Activated CD8-positive, alpha-beta memory T cell treated with anti-CD3 and anti-CD28 coated beads, Interleukin-2, amount 50 U/mL, for 4 hours (primary cell): ENCODE data around the gene NRXN3.

Experiments used
- DNase-seq: peaks from one replicate; pipeline ENCODE4 v3.0.0-alpha.2; 2020

NRXN3 gene

DNA sequence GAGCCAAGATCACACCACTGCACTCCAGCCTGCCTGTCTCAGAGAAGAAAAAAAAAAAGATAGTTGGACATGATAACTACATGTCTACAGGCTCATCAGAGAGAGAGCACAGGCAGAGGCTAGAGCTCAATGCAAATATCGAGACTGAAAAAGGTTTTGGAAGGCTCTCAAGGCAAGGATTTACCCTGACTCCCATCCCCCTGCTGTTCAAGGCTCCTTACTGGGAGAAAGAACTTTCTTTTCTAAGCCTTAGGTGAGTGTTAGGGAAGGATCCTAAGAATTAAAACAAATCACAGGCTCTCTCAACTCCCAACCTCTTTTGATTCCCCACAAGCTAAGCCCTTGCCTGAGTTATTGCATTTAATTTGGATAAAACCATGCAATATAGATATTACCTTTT, 1516.0 kb downstream of the NRXN3 start:
- no peak for DNase-seq

DNA sequence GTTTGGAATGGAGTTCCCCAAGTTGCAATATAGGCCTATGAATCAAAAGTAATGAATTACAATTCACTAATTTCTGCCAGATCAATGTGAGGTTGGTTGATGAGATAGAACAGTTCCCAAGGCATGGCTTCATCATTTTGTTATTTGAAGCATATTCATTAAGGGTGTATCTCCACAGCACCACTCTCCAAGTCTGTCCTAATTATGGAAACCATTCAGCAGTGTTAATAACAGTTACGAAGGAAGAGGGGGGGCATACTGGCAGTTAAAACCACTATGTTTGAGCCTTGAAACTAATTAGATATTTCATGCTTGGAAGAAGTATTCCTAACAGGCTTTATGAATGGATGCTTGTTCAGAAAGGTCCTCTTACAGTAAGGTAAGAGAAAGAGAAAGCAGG, 1520.8 kb downstream of the NRXN3 start:
- no peak for DNase-seq

DNA sequence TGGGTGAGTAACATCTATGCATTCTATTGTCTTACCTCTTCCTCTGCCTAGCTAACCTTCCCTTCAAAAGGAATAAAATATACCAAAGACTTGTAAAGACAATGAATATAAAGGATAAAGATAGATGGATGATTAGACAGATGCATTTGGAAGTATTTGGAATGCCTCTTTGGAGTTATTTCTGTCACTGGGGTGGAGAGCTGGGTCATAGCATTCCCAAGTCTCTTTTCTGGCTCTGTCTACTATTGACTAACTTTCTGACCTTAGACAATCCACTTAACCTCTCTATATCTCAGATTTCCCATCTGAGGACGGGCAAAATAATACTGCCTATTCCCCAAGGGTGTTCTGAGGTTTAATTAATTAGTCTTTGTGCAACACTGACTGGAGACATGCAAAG, 1523.8 kb downstream of the NRXN3 start:
- DNase-seq = no peak

DNA sequence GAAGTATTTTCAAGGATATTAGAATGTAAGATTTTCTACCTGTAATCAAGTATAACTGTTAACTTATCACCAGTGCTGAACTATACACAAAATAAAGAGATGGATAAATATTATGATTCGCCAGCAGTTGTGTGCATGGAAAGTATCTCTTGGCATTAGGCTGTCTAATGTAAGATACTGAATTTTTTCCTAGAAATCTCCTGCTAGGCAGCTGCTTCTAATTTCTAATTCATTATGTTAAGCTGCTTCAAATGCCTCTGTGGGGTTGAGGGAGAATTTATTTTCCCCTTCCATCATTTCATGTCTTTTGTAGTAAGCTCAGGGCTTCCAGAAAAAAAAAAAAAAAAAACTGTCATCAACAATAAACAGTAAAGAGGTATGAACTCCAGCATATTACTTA, 1525.1 kb downstream of the NRXN3 start:
- DNase-seq = no peak

DNA sequence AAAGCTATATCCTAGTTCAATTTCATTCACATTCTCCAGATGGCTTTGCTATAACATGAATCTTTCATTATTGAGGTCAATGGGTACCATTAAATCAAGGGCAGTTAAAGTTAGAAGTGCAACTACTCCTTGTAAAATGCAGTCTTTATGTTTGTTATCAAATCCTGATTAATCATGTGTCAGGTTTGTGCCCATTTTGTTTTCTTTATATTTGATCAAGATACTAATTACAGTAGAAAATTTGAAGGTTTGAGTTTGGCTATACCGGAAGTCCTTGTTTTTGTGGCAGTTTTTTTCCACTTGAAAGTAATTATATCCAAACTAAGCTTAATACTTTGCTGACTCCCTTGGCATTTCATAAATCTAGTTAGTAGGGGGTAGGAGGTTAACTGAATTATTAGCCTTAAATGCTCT, 1528.1 kb downstream of the NRXN3 start:
- DNase-seq = no peak

DNA sequence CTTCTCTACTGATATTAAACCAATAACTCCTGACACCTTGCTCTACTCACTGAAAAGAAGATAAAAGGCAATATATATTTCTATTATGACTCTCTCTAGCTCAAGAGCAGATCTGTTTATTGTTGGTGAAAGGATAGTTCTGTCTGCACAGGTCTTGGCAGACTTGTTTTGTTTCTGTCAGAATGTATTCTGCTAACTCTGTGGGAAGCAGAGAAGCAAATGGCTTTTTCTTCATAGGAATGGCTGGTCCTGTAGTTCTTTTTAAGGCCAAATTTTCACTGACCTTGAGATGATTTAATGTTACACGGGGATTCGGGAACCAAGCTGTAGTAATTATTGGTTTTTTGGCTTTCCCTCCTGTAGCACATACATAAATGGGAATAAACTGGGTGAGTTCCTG, 1529.0 kb downstream of the NRXN3 start:
- DNase-seq = no peak

DNA sequence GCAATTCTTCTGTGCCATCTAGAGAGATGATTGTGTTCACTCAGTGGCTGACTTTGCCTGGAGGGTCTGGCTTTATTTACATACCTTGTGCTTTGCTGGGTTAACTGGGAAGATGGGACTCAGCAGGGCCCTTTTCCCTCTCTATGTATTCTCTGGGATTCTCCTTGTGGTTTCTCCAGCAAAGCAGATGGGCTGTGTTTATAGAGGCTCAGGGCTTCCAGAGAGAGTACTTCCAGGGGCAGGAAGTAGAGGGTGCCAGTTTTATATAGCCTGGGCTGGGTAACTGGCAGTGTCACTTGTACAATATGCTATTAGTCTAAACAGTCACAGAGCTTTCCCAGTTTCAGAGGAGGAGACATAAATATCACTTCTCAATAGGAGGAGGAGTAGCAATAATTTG, 1531.2 kb downstream of the NRXN3 start:
- DNase-seq = no peak

DNA sequence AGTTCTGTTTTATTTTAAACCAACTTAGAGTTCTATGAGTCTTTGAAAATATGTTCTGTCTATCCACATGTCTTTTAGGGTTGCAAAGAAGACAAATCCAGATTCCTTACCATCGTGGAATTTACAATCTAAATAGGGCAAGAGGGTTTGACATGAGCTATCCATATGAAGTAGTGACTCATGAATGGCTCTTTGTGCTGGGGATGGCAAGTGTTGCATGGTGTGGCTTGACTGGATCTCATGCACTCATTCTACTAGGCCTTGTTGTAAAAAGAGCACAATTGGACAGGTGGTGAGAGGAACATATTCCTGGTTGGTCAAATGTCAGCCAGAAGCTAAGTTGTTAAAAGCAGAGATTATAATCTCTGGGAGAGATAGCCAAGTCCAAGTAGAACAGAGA, 1532.0 kb downstream of the NRXN3 start:
- DNase-seq = no peak

DNA sequence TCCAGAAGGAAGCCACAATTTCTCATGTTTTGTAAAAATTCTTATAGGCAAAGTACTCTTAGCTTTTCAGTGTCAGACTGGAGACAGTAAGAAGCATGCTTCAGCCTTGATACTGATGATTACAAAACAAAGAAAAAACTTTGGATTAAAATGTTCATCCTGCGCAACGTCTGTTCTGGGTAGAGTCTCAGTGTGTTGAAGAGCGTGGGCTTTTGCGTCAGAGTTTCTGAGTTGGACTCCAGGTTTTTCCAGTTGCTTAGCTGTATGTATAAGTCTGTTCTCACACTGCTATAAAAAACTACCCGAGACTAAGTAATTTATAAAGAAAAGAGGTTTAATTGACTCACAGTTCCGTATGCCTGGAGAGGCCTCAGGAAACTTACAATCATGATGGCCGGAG, 1533.0 kb downstream of the NRXN3 start:
- no peak for DNase-seq

DNA sequence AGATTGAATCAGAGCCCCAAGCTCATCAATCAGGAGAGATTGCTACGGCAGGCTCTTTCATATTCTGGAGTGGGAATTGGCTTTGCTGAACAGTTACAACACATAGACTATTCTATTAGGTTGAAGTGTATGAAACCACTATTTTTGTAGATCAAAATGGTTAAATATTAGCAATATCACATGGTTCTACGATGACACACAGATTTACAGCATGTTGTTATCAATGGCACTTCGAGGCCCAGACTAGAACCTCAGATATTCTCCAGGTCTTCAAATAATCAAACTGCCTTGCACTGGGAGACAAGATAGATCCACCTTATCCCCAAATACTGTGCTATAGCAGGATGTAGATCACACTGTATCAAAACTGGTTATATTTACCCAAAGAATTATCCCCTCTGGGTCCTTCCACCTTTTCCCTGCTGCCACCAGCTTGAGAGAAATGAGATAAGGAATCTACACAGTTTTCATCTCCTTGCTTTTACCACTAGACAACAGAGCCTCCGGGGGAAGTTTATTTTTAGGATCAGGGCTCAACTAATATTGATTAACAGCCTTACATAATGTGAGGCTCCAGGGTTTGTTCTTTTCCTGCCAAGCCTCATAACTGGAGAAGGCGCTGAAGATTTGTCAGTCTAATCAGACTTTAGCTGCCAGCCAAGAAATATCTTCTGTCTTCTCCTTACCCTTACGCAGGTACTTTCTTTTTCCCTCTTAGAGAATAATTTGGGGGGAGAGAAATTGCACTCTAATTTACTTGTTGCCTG, 1534.1 kb downstream of the NRXN3 start:
- no peak for DNase-seq

DNA sequence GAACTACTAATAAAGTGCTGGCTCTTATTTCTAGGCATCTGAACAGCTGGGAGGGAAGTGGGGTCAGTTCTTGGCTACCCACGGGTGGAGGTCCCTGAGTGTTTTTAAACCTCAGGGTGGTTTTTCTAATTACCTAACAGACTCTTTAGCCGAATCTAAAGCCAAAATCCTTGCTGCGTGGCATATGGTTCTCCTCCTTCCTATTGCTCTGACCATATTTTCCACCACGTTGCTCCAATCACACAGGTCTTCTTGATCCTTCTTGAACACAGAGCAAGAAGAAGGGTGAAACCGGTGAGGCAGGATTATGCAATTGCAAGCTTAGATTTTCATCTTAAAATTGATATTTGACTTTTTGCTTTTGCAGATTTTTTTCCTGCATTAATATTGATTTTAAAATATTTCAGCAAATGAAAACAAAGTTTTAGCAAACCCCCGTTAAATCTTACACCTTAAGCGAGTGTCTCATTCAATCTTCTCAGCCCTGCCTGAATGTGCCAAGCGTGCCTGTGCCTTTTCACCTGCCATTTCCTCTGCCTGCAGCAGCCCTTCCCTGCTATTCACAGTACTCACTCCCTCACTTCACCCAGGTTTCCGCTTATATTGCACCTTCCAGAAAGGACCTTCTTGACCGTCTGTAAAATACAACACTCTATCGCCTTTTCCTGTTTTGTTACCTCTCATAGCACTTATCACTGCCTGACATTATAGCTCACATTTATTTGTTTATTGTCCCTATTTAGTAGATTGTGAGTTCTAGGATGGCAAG, 1535.1 kb downstream of the NRXN3 start:
- no peak for DNase-seq

DNA sequence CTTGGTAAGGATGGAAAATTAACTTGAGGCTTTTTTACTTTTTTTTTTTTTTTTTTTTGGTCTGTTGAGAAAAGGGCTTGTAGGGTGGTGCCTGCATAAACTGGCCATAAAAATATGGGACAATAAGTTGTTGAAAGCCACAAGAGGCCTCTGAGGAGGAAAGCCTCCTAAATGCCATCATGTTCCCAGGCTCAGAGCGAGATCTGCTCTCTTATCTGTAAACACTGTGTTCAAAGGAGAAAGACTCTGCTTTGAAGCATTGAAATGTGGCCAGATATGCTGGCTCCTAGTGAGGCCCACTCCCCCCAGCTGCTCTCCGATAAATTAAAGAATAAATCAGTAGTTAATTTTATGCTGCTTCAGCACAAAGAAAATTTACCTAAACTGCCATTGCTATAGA, 1536.2 kb downstream of the NRXN3 start:
- DNase-seq = no peak

DNA sequence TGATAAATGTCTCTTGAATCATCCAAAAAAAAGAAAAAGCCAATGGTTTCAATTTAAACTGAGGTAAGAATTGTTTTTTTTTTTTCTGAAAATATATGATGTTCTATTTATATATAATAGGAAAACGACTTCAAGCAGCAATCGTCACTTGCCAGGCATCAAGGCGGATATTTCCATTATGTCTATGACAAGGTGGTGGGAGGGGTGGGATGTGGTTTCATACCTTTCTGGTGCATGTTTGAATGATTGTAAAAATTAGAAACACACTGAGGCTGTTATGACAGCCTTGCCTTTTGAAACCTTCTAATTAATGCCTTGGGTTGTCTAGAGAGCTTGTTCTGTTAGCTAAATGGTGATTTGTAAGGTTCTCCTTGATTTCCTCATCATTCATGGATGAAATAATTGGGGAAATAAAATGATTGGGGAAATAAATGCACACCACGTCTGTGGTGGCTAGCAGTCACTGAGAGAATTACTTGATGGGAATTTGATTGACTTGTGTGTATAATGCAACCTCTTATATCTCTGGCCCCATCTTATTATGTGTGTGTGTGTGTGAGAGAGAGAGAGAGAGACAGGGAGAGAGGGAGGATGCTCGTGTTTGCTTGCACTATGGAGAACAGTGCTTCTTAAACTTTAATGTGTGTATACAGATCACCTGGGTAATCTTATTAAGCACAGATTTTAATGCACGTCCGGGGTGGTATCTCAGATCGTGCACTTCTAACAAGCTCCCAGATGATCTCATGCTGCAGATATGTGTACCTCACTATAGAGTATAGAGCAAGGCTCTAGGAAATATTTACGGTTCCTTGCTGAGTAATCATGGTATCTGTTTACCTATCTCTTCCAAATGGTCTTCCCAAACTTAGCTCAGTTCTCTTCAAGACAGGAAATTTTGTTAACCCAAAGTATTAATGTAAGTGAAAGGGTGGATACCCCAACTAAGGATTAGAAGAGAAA, 1538.5 kb downstream of the NRXN3 start:
- DNase-seq = no peak

DNA sequence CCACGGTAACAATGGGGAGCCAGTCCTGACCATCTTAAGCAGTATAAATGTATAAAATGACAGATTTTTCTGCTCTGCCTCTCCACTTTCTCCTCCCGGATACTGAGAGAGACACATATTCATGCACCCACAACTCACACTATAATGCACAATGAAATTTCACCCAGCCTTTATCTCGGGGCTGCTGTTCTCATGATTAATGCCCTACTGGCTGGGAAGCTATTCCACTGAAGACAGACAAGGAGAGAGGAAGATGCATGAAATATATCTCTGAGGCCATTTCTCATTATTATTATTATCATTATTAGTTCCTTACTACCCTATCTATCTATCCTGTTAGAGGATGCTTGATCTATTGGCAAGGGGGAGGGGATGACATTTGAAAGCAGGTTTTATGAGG, 1539.4 kb downstream of the NRXN3 start:
- DNase-seq = no peak

DNA sequence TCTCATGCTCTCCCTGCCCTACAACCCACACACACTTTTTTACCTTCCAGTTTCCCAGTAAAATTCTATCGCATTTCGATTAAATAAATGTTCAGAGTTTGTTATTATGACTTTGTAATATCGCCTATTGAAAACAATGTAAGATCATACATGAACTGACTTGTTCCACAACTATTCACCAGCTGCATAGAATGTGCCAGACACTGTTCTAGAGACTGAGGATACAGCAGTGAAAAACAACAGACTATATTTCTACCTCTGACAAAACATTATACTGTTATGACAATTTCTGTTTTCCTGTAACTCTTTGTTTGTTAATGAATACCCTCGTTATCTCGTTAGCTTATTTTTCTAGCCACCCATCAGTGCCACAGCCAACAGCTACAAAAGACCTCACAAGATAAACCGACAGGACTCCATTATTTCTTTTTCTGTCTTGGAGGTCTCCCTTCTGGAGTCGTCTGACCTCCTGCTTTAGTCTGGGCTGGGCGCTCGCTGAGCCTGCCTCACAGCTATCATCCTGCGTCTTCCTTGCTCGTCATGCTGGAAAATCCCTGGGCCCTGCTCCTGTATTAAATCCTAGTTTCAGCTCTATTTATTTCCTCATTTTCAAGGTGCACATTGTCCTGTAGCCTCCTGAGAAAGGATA, 1542.3 kb downstream of the NRXN3 start:
- DNase-seq = no peak

DNA sequence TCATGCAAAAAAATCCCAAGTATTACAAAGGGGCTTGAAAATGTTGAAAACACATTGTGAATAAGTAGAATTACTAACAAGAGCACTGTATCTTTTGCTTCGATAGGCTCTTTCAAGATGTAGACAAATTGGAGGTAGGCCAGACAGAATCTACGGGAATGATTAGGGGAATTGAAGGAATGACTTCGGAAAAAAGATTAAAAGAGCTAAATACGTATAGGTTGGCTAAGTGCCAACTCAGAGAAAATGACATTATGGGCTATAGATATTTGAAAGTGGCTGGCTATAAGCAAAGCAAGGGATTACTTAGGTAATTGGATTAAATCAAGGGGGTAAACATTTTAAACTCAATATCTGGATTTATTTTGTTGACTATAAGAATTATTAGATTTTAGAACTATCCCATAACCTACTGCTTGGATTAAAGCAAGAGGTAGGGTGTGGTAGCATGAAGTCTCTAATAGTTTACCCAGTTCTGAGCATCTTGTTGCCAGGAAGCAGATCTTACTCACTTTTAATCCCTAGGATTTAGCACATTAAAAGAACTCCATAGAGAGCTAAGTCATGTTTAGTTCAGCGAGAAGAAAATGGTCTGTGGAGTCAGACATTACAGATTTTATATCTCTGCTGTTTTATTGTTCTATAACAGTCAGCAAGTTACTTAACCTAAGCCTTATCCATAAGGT, 1551.4 kb downstream of the NRXN3 start:
- DNase-seq = no peak

DNA sequence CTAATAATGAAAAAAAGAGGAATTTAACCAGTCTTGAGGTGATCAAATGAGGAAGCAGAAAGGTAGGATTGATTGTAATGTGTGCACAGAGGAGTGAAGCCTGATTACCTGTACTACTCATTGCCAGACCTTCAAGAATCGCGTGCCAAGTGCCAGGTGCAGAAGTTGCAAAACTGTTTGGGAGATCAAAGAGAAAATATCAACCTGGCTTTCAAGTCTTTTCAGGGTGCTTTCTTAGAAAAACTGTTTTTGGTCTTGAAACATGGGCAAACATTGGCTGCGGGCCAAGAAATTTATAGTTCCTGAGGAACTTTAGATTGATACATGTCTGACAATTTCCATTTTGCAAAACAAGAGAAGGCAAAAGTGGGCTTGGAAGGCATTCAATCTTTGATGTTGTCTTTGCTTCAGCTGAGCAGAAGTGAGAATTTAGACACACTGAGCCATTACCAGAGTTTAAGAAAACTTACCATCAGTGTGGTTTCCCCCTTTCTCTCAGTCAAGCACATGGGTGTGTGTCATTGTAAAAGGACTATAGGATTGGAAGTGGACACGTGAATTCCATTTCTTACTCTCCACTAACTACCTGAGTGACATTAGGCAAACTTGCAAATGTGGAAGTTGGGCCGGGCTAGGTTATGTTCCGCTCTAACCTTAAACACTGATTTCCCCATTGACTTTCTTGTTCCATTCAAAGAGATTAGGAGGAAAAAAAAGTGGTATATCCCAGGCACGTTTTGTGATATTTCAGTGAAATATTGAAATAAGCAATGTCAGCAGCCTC, 1555.0 kb downstream of the NRXN3 start:
- DNase-seq = no peak

DNA sequence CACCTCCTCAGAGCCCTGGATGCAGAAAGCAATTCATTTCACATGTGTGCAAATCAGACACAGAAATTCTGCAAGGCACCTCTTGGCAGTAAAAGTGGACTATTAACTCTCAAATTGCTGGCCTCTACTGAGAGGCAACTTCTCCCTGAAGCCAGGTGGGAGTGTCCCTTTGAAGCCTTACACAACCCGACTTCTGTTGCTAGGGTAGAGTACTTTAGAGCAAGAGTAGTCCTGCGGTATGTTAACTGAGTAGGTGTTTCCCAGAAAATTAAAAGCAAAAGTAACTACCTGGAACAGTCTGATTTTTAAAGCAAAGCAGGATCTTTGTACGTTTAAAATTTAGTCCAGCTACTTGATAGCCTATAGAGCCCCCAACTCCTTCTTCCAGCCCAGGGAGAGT, 1557.7 kb downstream of the NRXN3 start:
- no peak for DNase-seq

DNA sequence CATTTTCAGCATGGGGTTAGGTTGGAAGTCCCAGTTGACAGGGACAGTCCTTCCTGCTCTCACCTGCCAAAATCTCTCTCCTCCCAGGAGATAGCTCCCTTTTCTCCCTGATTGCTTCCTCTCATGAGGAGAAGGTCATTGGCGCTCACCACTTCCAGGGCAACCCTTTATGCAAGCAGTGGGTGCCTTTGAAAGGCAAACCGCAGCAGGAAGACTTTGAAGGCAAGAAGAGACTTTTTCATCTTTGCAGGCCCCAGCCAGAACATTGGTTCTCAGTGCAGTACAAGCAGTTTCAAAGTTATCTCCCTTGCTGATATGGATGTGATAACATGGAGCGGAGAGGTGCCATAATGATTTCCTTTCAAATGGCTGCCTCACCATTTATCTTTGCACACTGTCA, 1558.2 kb downstream of the NRXN3 start:
- DNase-seq = no peak

DNA sequence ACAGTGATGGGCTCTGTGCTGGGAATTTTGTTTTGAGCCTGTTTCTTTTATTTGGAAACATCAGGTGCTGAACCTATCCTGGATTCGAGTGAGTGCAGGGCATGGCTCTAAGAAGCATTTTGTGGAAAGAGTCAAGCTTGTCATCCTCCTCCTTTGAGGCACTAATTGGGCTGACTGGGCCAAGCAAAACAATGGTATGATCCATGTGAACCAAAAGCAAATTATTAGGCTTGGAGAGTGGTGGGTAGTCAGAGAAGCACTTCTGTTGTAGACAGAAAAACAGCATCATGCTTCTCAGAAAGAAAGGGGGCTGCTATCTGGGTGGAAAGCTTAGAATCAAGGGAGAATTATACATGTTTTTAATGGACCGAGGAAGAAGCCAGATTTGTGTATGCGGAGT, 1559.6 kb downstream of the NRXN3 start:
- no peak for DNase-seq

DNA sequence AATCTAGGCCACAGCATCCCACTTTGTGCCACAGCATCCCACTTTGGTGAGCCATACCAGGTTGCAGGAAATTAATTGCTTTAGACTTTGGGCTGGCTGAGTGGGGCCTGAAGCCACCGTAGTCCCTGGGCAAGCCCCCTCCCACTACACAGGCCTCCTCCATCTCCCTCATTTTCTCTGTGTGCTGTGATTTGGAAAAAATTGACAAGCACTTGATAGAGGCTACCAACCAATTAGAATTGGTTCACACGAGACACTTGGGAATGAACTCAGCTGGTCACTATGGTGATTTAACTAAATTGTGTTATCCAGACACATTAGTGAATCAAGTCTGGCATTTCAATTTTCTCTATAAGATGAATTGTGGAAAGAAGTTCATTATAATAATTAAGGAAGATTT, 1560.0 kb downstream of the NRXN3 start:
- DNase-seq = no peak
